GM21576 (cell line): ENCODE data around the gene CCR7.

Experiments
- ATAC-seq: cut with Tn5 transposase; IDR thresholded peaks from one replicate; pipeline ENCODE4 v1.9.1; 2021; ENCODE audit warnings: mild to moderate bottlenecking, moderate library complexity; ENCODE audit not compliant: unreplicated experiment

The CCR7 gene

GRCh38 chr17:40538936-40539705 lies 26.2 kb downstream of the CCR7 start:
- no peak for ATAC-seq

GRCh38 chr17:40538019-40538935 lies 27.0 kb downstream of the CCR7 start:
- no peak for ATAC-seq

GRCh38 chr17:40536295-40537171 lies 28.7 kb downstream of the CCR7 start:
- no peak for ATAC-seq

GRCh38 chr17:40535924-40536294 lies 29.4 kb downstream of the CCR7 start:
- no peak for ATAC-seq

- no peak for ATAC-seq
These were observed 29.8 kb downstream of the CCR7 start for GRCh38 chr17:40535438-40535837.

- no peak for ATAC-seq
These were observed 30.7 kb downstream of the CCR7 start for GRCh38 chr17:40534371-40535189.

- no peak for ATAC-seq
These were observed 31.4 kb downstream of the CCR7 start for GRCh38 chr17:40533896-40534295.

- no peak for ATAC-seq
These were observed 32.6 kb downstream of the CCR7 start for GRCh38 chr17:40532520-40533253.

GRCh38 chr17:40531051-40531991 lies 34.0 kb downstream of the CCR7 start:
- no peak for ATAC-seq

- ATAC-seq = no peak
These were observed 34.7 kb downstream of the CCR7 start for GRCh38 chr17:40530531-40530994.

GRCh38 chr17:40529991-40530390 lies 35.3 kb downstream of the CCR7 start:
- no peak for ATAC-seq

GRCh38 chr17:40528692-40529417 lies 36.4 kb downstream of the CCR7 start:
- no peak for ATAC-seq

- ATAC-seq = no peak
These were observed 38.6 kb downstream of the CCR7 start for GRCh38 chr17:40526668-40527067.

- ATAC-seq = no peak
These were observed 40.0 kb downstream of the CCR7 start for GRCh38 chr17:40525294-40525693.

- ATAC-seq = no peak
These were observed 40.9 kb downstream of the CCR7 start for GRCh38 chr17:40524243-40524965.

GRCh38 chr17:40522961-40523310 lies 42.3 kb downstream of the CCR7 start:
- no peak for ATAC-seq
